H9 (cell line): ENCODE data around the gene NINJ1. TPM values are rescaled to one million over a fixed set of nuclear protein-coding genes. Genes with fewer than 3 reads are reported as not detected.

Source experiments
- DNase-seq: peaks from one replicate; pipeline ENCODE4 v3.0.0-alpha.2; 2017
- H2AFZ ChIP-seq: one replicate; pipeline ENCODE4 v1.6.1; 2013; ENCODE audit warnings: mild to moderate bottlenecking, low read length, control low read depth, moderate library complexity
- H2AK5ac ChIP-seq: 2 replicates; pipeline ENCODE4 v1.6.1; 2013; ENCODE audit warnings: low read length, control low read depth, mixed read lengths; ENCODE audit not compliant: insufficient read length
- H2BK120ac ChIP-seq: one replicate; pipeline ENCODE4 v1.6.1; 2013; ENCODE audit warnings: low read depth, mild to moderate bottlenecking, low read length, control low read depth, inconsistent platforms; ENCODE audit not compliant: poor library complexity, severe bottlenecking
- H2BK12ac ChIP-seq: 2 replicates; pipeline ENCODE4 v1.6.1; 2013; ENCODE audit warnings: low read length, control low read depth, mixed read lengths, low read depth; ENCODE audit not compliant: insufficient read length
- H2BK15ac ChIP-seq: 2 replicates; pipeline ENCODE4 v1.6.1; 2013; ENCODE audit warnings: low read depth, low read length, control low read depth
- H2BK20ac ChIP-seq: one replicate; pipeline ENCODE4 v1.6.1; 2013; ENCODE audit warnings: low read depth, mild to moderate bottlenecking, low read length, control low read depth, inconsistent platforms; ENCODE audit not compliant: poor library complexity, severe bottlenecking
- H2BK5ac ChIP-seq: 2 replicates; pipeline ENCODE4 v1.6.1; 2013; ENCODE audit warnings: low read length, control low read depth, mixed read lengths; ENCODE audit not compliant: insufficient read length
- H3K14ac ChIP-seq: 2 replicates; pipeline ENCODE4 v1.6.1; 2013; ENCODE audit warnings: low read length, control low read depth; ENCODE audit not compliant: insufficient read depth
- H3K18ac ChIP-seq: 2 replicates; pipeline ENCODE4 v1.6.1; 2013; ENCODE audit warnings: low read depth, mild to moderate bottlenecking, mixed read lengths, low read length, control low read depth; ENCODE audit not compliant: insufficient read length
- H3K23ac ChIP-seq: 2 replicates; pipeline ENCODE4 v1.6.1; 2013; ENCODE audit warnings: low read length, control low read depth, mixed read lengths, low read depth; ENCODE audit not compliant: insufficient read length
- H3K23me2 ChIP-seq: 2 replicates; pipeline ENCODE4 v1.6.1; 2013; ENCODE audit warnings: low read depth, mild to moderate bottlenecking, mixed read lengths, low read length, control low read depth; ENCODE audit not compliant: insufficient read length, poor library complexity, severe bottlenecking
- H3K27ac ChIP-seq: 2 replicates; pipeline ENCODE4 v1.5.1; 2013; ENCODE audit warnings: low read length, control low read depth, mixed read lengths, low read depth; ENCODE audit not compliant: insufficient read length
- H3K27me3 ChIP-seq: 2 replicates; pipeline ENCODE4 v1.6.1; 2013; ENCODE audit warnings: low read length, control low read depth, inconsistent platforms; ENCODE audit not compliant: insufficient read depth
- H3K4ac ChIP-seq: 2 replicates; pipeline ENCODE4 v1.6.1; 2013; ENCODE audit warnings: low read depth, mild to moderate bottlenecking, control low read depth, inconsistent platforms, low read length, moderate library complexity
- H3K4me1 ChIP-seq: 2 replicates; pipeline ENCODE4 v1.6.1; 2013; ENCODE audit warnings: low read length, control low read depth, inconsistent platforms; ENCODE audit not compliant: insufficient read depth
- H3K4me2 ChIP-seq: 2 replicates; pipeline ENCODE4 v1.6.1; 2013; ENCODE audit warnings: low read length, control low read depth, mixed read lengths; ENCODE audit not compliant: insufficient read length, insufficient read depth
- H3K56ac ChIP-seq: 2 replicates; pipeline ENCODE4 v1.6.1; 2013; ENCODE audit warnings: low read depth, mild to moderate bottlenecking, mixed read lengths, low read length, control low read depth; ENCODE audit not compliant: insufficient read length
- H3K79me1 ChIP-seq: 2 replicates; pipeline ENCODE4 v1.6.1; 2013; ENCODE audit warnings: low read depth, mild to moderate bottlenecking, moderate library complexity, low read length, control low read depth, inconsistent platforms; ENCODE audit not compliant: insufficient read depth, poor library complexity, severe bottlenecking
- H3K79me2 ChIP-seq: 2 replicates; pipeline ENCODE4 v1.6.1; 2013; ENCODE audit warnings: low read length, control low read depth, inconsistent platforms; ENCODE audit not compliant: insufficient read depth
- H3K9ac ChIP-seq: 2 replicates; pipeline ENCODE4 v1.6.1; 2013; ENCODE audit warnings: low read length, control low read depth, mixed read lengths; ENCODE audit not compliant: insufficient read length; ENCODE audit errors: extremely low read depth
- H3K9me3 ChIP-seq: one replicate; pipeline ENCODE4 v1.6.1; 2013; ENCODE audit warnings: low read depth, low read length, inconsistent platforms; ENCODE audit not compliant: control insufficient read depth
- H3T11ph ChIP-seq: one replicate; pipeline ENCODE4 v1.6.1; 2013; ENCODE audit warnings: mild to moderate bottlenecking, low read length, control low read depth, inconsistent platforms
- H4K20me1 ChIP-seq: one replicate; pipeline ENCODE4 v1.6.1; 2013; ENCODE audit not compliant: control insufficient read depth, insufficient read length, insufficient read depth
- H4K5ac ChIP-seq: 2 replicates; pipeline ENCODE4 v1.6.1; 2013; ENCODE audit warnings: low read depth, mild to moderate bottlenecking, mixed read lengths, low read length, control low read depth; ENCODE audit not compliant: insufficient read length
- H4K8ac ChIP-seq: replicated peaks from 2 replicates; pipeline ENCODE4 v1.6.1; 2013; ENCODE audit warnings: low read length, control low read depth, mixed read lengths, low read depth; ENCODE audit not compliant: insufficient read length
- H4K91ac ChIP-seq: 2 replicates; pipeline ENCODE4 v1.6.1; 2013; ENCODE audit warnings: low read depth, mild to moderate bottlenecking, moderate library complexity, mixed read lengths, low read length, control low read depth; ENCODE audit not compliant: insufficient read length
- H3K27ac Mint-ChIP-seq, 3 experiments: 2 replicates in 2 of 3; 3 replicates in 1 of 3; pipeline ENCODE4 v1.8.0; 2020 to 2021; ENCODE audit warnings: mixed read lengths in 3 of 3, mild to moderate bottlenecking in 1 of 3, moderate library complexity in 1 of 3
- H3K27me3 Mint-ChIP-seq: 2 replicates; pipeline ENCODE4 v1.8.0; 2021; ENCODE audit warnings: low read depth, mild to moderate bottlenecking, moderate library complexity, mixed read lengths
- H3K36me3 Mint-ChIP-seq, 3 experiments: 2 replicates in 2 of 3; 3 replicates in 1 of 3; pipeline ENCODE4 v1.8.0; 2020 to 2021; ENCODE audit warnings: low read depth in 3 of 3, mixed read lengths in 3 of 3; ENCODE audit not compliant: insufficient read depth in 1 of 3
- H3K4me1 Mint-ChIP-seq, 2 experiments: 2 replicates each; pipeline ENCODE4 v1.8.0; 2020; ENCODE audit warnings: mixed read lengths in 2 of 2
- H3K4me3 Mint-ChIP-seq, 2 experiments: 2 replicates in 1 of 2; 3 replicates in 1 of 2; pipeline ENCODE4 v1.8.0; 2020 to 2021; ENCODE audit warnings: mild to moderate bottlenecking in 2 of 2, mixed read lengths in 2 of 2, moderate library complexity in 1 of 2
- H3K9me3 Mint-ChIP-seq, 2 experiments: 2 replicates in 1 of 2; 3 replicates in 1 of 2; pipeline ENCODE4 v1.8.0; 2020; ENCODE audit warnings: mild to moderate bottlenecking in 2 of 2, mixed read lengths in 2 of 2, moderate library complexity in 1 of 2
- WGBS: extraction: QIAGEN DNeasy Blood & Tissue Kit; methylation state at CpG from one replicate; pipeline ENCODE4 v1.1.7; 2013; ENCODE audit warnings: missing lambda C conversion rate, low lambda C conversion rate, mixed read lengths; ENCODE audit not compliant: insufficient read length; ENCODE audit errors: extremely low coverage; 5-methylcytosine and 5-hydroxymethylcytosine counted together
- total RNA-seq: library from RNA; stranded (reverse); gene quantifications from 2 replicates; pipeline ENCODE4 v1.2.1, GENCODE V29; 2021
- TF ChIP-seq, protein P1 (sequence below): fragments of 200-600 bp; sonication (generic); conservative IDR thresholded peaks from 3 replicates; pipeline ENCODE4 v1.8.0; 2021; ENCODE audit warnings: antibody characterized with exemption, mild to moderate bottlenecking

The NINJ1 gene
- total RNA-seq, 1 experiment from 2014 or later, result 28.9 TPM

DNA sequence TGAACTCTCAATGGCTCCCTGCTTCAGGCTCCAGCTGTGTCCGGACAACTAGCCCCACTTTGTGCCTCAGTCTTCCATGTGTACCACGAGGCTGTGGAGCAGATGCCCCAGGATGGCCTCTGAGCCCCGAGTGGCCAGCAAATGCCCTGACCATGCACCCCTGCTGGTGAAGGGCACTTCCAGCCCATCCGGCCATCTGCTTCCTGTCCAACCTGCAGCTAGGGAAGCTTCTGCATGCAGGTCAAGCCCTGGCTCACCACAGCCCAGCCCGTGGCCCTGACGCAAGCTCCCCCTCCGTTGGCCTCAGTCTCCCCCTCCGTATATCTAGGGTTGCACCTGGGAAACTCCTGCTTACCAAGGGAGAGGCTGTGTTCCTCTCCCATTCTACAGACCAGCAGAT is 4.8 kb downstream of the NINJ1 start:
- H3K79me1 ChIP-seq, result no peaks in the 10 kb centered on the region
- H2BK12ac ChIP-seq, result no peak overlapping the region
- H4K8ac ChIP-seq, result no peak overlapping the region
- no peak overlapping the region for H4K91ac ChIP-seq
- H2AFZ ChIP-seq, result no peak overlapping the region
- H4K5ac ChIP-seq, result no peak overlapping the region
- H3K4me1 Mint-ChIP-seq, result peaks cover 20 to 41% of the 10 kb centered on the region in 2 experiments
- H3K27me3 Mint-ChIP-seq, result no peaks in the 10 kb centered on the region; the same call in 1 of the 2 replicates
- no peak overlapping the region for H2BK120ac ChIP-seq
- no peaks in the 10 kb centered on the region for H3K9me3 ChIP-seq
- no peaks in the 10 kb centered on the region for H3K9me3 Mint-ChIP-seq
- no peak overlapping the region for H2AK5ac ChIP-seq
- H3K79me2 ChIP-seq, result no peaks in the 10 kb centered on the region
- no peaks in the 10 kb centered on the region; the same call in 1 of the 2 replicates for H3K4me1 ChIP-seq
- no peaks in the 10 kb centered on the region for H3K23me2 ChIP-seq
- no peak overlapping the region for H3K23ac ChIP-seq
- H4K20me1 ChIP-seq, result no peaks in the 10 kb centered on the region
- no peak overlapping the region for H3K56ac ChIP-seq
- H3K4me3 Mint-ChIP-seq, result no peak overlapping the region
- peaks cover 4 to 11% (median 9%) of the 10 kb centered on the region in 3 experiments; a peak in 4 of 7 replicates for H3K36me3 Mint-ChIP-seq
- no peak overlapping the region for H2BK20ac ChIP-seq
- H3K27ac ChIP-seq, result no peak overlapping the region
- TF ChIP-seq, protein P1, sequence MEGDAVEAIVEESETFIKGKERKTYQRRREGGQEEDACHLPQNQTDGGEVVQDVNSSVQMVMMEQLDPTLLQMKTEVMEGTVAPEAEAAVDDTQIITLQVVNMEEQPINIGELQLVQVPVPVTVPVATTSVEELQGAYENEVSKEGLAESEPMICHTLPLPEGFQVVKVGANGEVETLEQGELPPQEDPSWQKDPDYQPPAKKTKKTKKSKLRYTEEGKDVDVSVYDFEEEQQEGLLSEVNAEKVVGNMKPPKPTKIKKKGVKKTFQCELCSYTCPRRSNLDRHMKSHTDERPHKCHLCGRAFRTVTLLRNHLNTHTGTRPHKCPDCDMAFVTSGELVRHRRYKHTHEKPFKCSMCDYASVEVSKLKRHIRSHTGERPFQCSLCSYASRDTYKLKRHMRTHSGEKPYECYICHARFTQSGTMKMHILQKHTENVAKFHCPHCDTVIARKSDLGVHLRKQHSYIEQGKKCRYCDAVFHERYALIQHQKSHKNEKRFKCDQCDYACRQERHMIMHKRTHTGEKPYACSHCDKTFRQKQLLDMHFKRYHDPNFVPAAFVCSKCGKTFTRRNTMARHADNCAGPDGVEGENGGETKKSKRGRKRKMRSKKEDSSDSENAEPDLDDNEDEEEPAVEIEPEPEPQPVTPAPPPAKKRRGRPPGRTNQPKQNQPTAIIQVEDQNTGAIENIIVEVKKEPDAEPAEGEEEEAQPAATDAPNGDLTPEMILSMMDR, result no peak
- H3K27ac Mint-ChIP-seq, result no peak overlapping the region
- H3K27me3 ChIP-seq, result no peaks in the 10 kb centered on the region
- H3T11ph ChIP-seq, result no peak overlapping the region
- no peak overlapping the region for H3K4me2 ChIP-seq
- H3K4ac ChIP-seq, result no peak overlapping the region
- peak; percentile 10 for DNase-seq
- no peak overlapping the region for H3K18ac ChIP-seq
- no peak overlapping the region for H3K14ac ChIP-seq
- no peak overlapping the region for H2BK15ac ChIP-seq
- H3K9ac ChIP-seq, result no peak overlapping the region
- H2BK5ac ChIP-seq, result no peak overlapping the region
- WGBS, result no CpG with 5 or more reads among the region's 8 CpGs
